ENCODE data around the gene SERPINB13. TPM values are rescaled to one million over a fixed set of nuclear protein-coding genes. Genes with fewer than 3 reads are reported as not detected.
"Not testable (repeated sequence)": the region's sequence is repeated elsewhere in the genome, so short reads cannot be mapped to it uniquely, and the experiment has no call there.

The SERPINB13 gene
- total RNA-seq, 2 experiments from 2014 or later: not detected

GRCh38 chr18:63613420-63613819 lies 26.3 kb downstream of the SERPINB13 start:
- no peak overlapping the region for H3K4me3 Mint-ChIP-seq
- H3K27ac Mint-ChIP-seq: no peak overlapping the region
- H3K36me3 Mint-ChIP-seq: no peaks in the 10 kb centered on the region
- no peak for DNase-seq
- no peaks in the 10 kb centered on the region for H3K9me3 Mint-ChIP-seq
- peaks cover 7% of the 10 kb centered on the region for H3K27me3 Mint-ChIP-seq
- no peaks in the 10 kb centered on the region for H3K4me1 Mint-ChIP-seq

DNA sequence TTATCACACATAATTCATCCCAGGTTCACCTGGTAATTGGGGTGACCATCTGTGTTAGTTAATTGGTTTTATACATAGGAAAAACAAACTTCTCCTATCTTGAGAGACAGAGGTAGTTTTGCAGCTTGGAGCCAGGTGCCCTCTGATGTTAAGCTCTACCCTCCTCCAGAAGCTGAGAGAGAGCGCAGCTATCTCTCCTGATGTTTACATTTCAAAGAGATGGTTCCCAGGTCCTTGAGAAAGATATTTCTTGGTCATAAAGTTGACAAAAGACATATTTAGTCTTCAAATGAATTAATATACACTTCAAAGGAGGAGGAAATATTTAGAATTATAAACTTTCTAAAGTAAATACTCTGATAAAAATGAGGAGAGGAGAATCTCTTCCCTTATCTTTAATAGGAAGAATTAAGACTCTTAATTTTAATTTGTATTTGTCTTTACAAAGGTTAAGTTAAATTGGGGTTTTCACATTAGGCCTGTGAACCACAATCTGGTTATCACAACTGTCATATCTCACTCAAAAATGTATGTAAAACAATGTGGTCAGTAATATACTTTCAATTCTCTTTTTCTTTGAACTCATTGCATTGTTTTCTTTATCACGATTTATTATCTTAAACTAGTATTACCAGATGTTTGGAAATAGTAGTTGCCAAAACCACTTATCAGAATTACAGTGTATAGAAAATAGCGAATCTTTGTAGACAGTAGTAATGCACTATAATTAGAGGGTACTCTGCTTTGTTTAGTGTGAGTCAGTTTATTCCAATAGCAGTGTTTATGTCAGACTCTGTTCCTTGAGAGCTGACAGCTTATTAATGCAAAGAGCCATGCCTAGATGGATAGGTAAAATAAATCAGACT lies 30.1 kb downstream of the SERPINB13 start:
- H3K4me1 Mint-ChIP-seq: no peaks in the 10 kb centered on the region
- no peak overlapping the region for H3K27ac Mint-ChIP-seq
- no peak for DNase-seq
- peaks cover 7% of the 10 kb centered on the region for H3K27me3 Mint-ChIP-seq
- peaks cover 7% of the 10 kb centered on the region for H3K9me3 Mint-ChIP-seq
- H3K4me3 Mint-ChIP-seq: no peak overlapping the region
- H3K36me3 Mint-ChIP-seq: no peaks in the 10 kb centered on the region

GRCh38 chr18:63617915-63618234 lies 30.7 kb downstream of the SERPINB13 start:
- Mint-ChIP-seq H3K27ac (no peak overlapping the region), H3K4me3 (no peak overlapping the region), H3K36me3 (no peaks in the 10 kb centered on the region), H3K4me1 (no peaks in the 10 kb centered on the region), H3K9me3 (peaks cover 7% of the 10 kb centered on the region), H3K27me3 (peaks cover 4% of the 10 kb centered on the region)
- DNase-seq: no peak

GRCh38 chr18:63619661-63620060 lies 32.5 kb downstream of the SERPINB13 start:
- no peak for DNase-seq
- Mint-ChIP-seq H3K9me3 (peaks cover 8% of the 10 kb centered on the region), H3K27ac (no peak overlapping the region), H3K27me3 (no peaks in the 10 kb centered on the region), H3K4me3 (no peak overlapping the region), H3K4me1 (no peaks in the 10 kb centered on the region), H3K36me3 (no peaks in the 10 kb centered on the region)

GRCh38 chr18:63624863-63625262 lies 37.7 kb downstream of the SERPINB13 start:
- Mint-ChIP-seq H3K27me3 (no peaks in the 10 kb centered on the region), H3K4me1 (no peaks in the 10 kb centered on the region), H3K36me3 (peaks cover 2% of the 10 kb centered on the region), H3K4me3 (no peak overlapping the region), H3K9me3 (peaks cover 32% of the 10 kb centered on the region), H3K27ac (no peak overlapping the region)
- DNase-seq: no peak

GRCh38 chr18:63626431-63626830 lies 39.3 kb downstream of the SERPINB13 start:
- H3K36me3 Mint-ChIP-seq: peaks cover 2% of the 10 kb centered on the region
- H3K4me1 Mint-ChIP-seq: no peaks in the 10 kb centered on the region
- no peaks in the 10 kb centered on the region for H3K27me3 Mint-ChIP-seq
- H3K4me3 Mint-ChIP-seq: no peak overlapping the region
- DNase-seq: no peak
- H3K27ac Mint-ChIP-seq: no peak overlapping the region
- peaks cover 27% of the 10 kb centered on the region for H3K9me3 Mint-ChIP-seq

- H3K27ac Mint-ChIP-seq: no peak overlapping the region
- H3K4me3 Mint-ChIP-seq: no peak overlapping the region
- no peaks in the 10 kb centered on the region for H3K27me3 Mint-ChIP-seq
- H3K4me1 Mint-ChIP-seq: no peaks in the 10 kb centered on the region
- peaks cover 29% of the 10 kb centered on the region for H3K9me3 Mint-ChIP-seq
- peaks cover 2% of the 10 kb centered on the region for H3K36me3 Mint-ChIP-seq
- DNase-seq: no peak
Measured at GRCh38 chr18:63627819-63628218, 40.7 kb downstream of the SERPINB13 start.

- DNase-seq: no peak
- H3K27ac Mint-ChIP-seq: no peak overlapping the region
- H3K36me3 Mint-ChIP-seq: no peaks in the 10 kb centered on the region
- H3K9me3 Mint-ChIP-seq: no peaks in the 10 kb centered on the region
- H3K4me1 Mint-ChIP-seq: no peaks in the 10 kb centered on the region
- no peaks in the 10 kb centered on the region for H3K27me3 Mint-ChIP-seq
- H3K4me3 Mint-ChIP-seq: no peak overlapping the region
Measured at GRCh38 chr18:63637703-63638102, 50.6 kb downstream of the SERPINB13 start.

DNA sequence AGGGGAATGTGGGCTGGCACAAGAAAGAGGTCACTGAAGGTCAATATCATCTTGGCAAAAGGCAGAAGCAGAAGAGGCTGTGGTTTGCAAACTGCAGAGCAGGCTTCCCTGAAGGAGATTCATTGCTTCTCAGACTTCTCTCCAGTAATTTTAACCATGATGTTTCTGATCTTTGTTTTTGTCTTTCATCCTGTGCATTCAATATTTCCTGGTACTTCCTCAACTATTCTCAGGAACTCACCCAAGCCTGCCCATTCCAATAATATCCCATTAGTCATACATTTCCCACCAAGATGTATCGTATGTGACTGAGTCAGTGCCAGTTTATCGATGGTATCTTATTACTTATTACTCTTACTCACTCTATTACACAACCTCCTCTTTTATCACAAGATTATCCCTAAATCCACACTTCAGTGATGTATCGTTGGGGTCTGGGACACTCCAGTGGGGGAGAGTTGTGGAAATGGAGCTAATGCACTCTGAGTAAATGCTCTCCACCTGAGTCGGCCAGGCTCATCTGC lies 54.1 kb downstream of the SERPINB13 start:
- H3K27ac Mint-ChIP-seq, DNase-seq, H3K4me3 Mint-ChIP-seq, H3K36me3 Mint-ChIP-seq, H3K4me1 Mint-ChIP-seq, H3K9me3 Mint-ChIP-seq, H3K27me3 Mint-ChIP-seq: not testable (repeated sequence)

- not testable (repeated sequence) for H3K4me1 Mint-ChIP-seq, H3K27me3 Mint-ChIP-seq, DNase-seq, H3K27ac Mint-ChIP-seq, H3K4me3 Mint-ChIP-seq, H3K36me3 Mint-ChIP-seq, H3K9me3 Mint-ChIP-seq
Measured at GRCh38 chr18:63642668-63643356, 55.7 kb downstream of the SERPINB13 start.

GRCh38 chr18:63644142-63644541 lies 57.0 kb downstream of the SERPINB13 start, which contains the start of gene SERPINB4:
Gene SERPINB4, minus strand, starts transcription at chr18:63644256. Its CDS starts 679 bp downstream, at chr18:63643577.
- not testable (repeated sequence) for H3K27ac Mint-ChIP-seq

DNA sequence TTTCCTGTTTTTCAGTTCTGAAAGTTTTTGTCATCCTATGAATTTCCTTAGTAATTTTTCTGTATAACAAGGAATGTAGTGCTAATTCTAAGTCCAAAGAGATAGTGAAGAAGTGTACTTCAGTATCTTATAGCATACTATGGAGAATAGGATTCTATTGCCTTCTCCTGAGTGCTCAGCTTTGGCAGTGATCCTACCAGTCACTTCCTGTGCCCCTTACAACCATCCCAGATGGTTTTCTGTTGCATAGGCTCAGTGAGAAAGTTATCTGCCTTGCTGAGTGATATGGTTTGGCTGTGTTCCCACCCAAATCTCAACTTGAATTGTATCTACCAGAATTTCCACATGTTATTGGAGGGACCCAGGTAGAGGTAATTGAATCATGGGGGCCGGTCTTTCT lies 57.6 kb downstream of the SERPINB13 start:
- H3K4me1 Mint-ChIP-seq, H3K9me3 Mint-ChIP-seq, DNase-seq, H3K27me3 Mint-ChIP-seq, H3K4me3 Mint-ChIP-seq, H3K27ac Mint-ChIP-seq, H3K36me3 Mint-ChIP-seq: not testable (repeated sequence)

More at GRCh38 chr18:63644142-63644541, 57.0 kb downstream of the SERPINB13 start, which contains the start of gene SERPINB4:
- DNase-seq, H3K4me3 Mint-ChIP-seq, H3K9me3 Mint-ChIP-seq, H3K4me1 Mint-ChIP-seq, H3K36me3 Mint-ChIP-seq, H3K27me3 Mint-ChIP-seq: not testable (repeated sequence)

- Mint-ChIP-seq H3K27ac (no peak overlapping the region), H3K4me1 (no peaks in the 10 kb centered on the region), H3K4me3 (no peak overlapping the region), H3K9me3 (no peaks in the 10 kb centered on the region), H3K27me3 (no peaks in the 10 kb centered on the region), H3K36me3 (no peaks in the 10 kb centered on the region)
- DNase-seq: no peak
Measured at GRCh38 chr18:63646936-63647335, 59.8 kb downstream of the SERPINB13 start.

- no peak for DNase-seq
- no peaks in the 10 kb centered on the region for H3K9me3 Mint-ChIP-seq
- H3K27ac Mint-ChIP-seq: no peak overlapping the region
- H3K4me3 Mint-ChIP-seq: no peak overlapping the region
- no peaks in the 10 kb centered on the region for H3K36me3 Mint-ChIP-seq
- no peaks in the 10 kb centered on the region for H3K4me1 Mint-ChIP-seq
- H3K27me3 Mint-ChIP-seq: no peaks in the 10 kb centered on the region
Measured at GRCh38 chr18:63648241-63648640, 61.1 kb downstream of the SERPINB13 start.
